GM12878 (cell line): ENCODE measurements around the gene KLHL2. TPM values are rescaled to one million over a fixed set of nuclear protein-coding genes. Genes with fewer than 3 reads are reported as not detected.

Experiments used
- ATAC-seq: fragments of 200-7000 bp; cut with Tn5 transposase; 3 replicates; pipeline ENCODE4 v1.9.1; 2020; ENCODE audit warnings: mild to moderate bottlenecking, moderate library complexity
- BruUV-seq: library from RNA; stranded (reverse); fragments of 400-500 nt; replicated peaks from 2 replicates; lab custom pipeline; 2021; lab: Mats Ljungman, UMichigan
- CTCF ChIA-PET: fragments of 300-600 bp; sonication (Branson Sonifier 250); formaldehyde crosslinking; extraction: SDS; loops from one replicate; lab custom pipeline; 2021; ENCODE audit warnings: inconsistent platforms; lab: Yijun Ruan, JAX
- POLR2A ChIA-PET: fragments of 350-600 bp; formaldehyde crosslinking; extraction: SDS; loops from one replicate; lab custom pipeline; 2021; ENCODE audit warnings: inconsistent platforms; lab: Charles Lee
- RAD21 ChIA-PET: fragments of 300-600 bp; sonication (Branson Sonifier 250); formaldehyde crosslinking; loops from one replicate; lab custom pipeline; 2023; ENCODE audit warnings: antibody characterized with exemption; ENCODE audit not compliant: unreplicated experiment; lab: Charles Lee
- SMC1A ChIA-PET: fragments of 300-600 bp; sonication (Branson Sonifier 250); formaldehyde crosslinking; loops from one replicate; lab custom pipeline; 2023; ENCODE audit not compliant: unreplicated experiment, uncharacterized antibody; lab: Charles Lee
- DNase-seq: peaks from one replicate; pipeline ENCODE4 v3.0.0-alpha.2; 2011; ENCODE audit warnings: low read depth, low spot score
- FAIRE-seq: peaks from 3 replicates; lab custom pipeline; 2011; peaks lifted over from hg19 to GRCh38; lab: Jason Lieb, UNC
- H2AFZ ChIP-seq: 2 replicates; pipeline ENCODE4 v1.6.0; 2011; ENCODE audit warnings: low read depth, low read length, control low read depth; ENCODE audit not compliant: control insufficient read depth
- H3K27ac ChIP-seq: 2 replicates; pipeline ENCODE4 v1.5.1; 2011; ENCODE audit warnings: control low read depth; ENCODE audit not compliant: control insufficient read depth, insufficient read depth
- H3K27me3 ChIP-seq, 2 experiments: replicated peaks in 1 of 2; 2 replicates each; pipeline versions ENCODE4 v1.6.0 to v1.6.1; 2011; ENCODE audit warnings: low read length in 1 of 2; ENCODE audit not compliant: control insufficient read depth in 2 of 2, insufficient read depth in 2 of 2
- H3K36me3 ChIP-seq, 2 experiments: 2 replicates each; pipeline ENCODE4 v1.5.1; 2011; ENCODE audit warnings: low read length in 1 of 2; ENCODE audit not compliant: control insufficient read depth in 2 of 2, insufficient read depth in 2 of 2
- H3K4me1 ChIP-seq: 2 replicates; pipeline ENCODE4 v1.6.1; 2011; ENCODE audit warnings: mild to moderate bottlenecking, low read length, moderate library complexity, mixed read lengths; ENCODE audit not compliant: control insufficient read depth, insufficient read depth
- H3K4me2 ChIP-seq: 2 replicates; pipeline ENCODE4 v1.6.0; 2011; ENCODE audit warnings: control low read depth; ENCODE audit not compliant: control insufficient read depth, insufficient read depth
- H3K4me3 ChIP-seq: fragments of 200-600 bp; sonication (generic); 2 replicates; pipeline ENCODE4 v1.5.1; 2016
- H3K79me2 ChIP-seq: 2 replicates; pipeline ENCODE4 v1.6.0; 2011; ENCODE audit warnings: low read length; ENCODE audit not compliant: control insufficient read depth, insufficient read depth
- H3K9ac ChIP-seq: 2 replicates; pipeline ENCODE4 v1.8.0; 2011; ENCODE audit warnings: low read length, control low read depth, mixed read lengths; ENCODE audit not compliant: control insufficient read depth, insufficient read depth
- H3K9me3 ChIP-seq: replicated peaks from 3 replicates; pipeline ENCODE4 v1.5.1; 2011; ENCODE audit warnings: mild to moderate bottlenecking, low read length; ENCODE audit not compliant: control insufficient read depth, insufficient read depth
- H4K20me1 ChIP-seq: 2 replicates; pipeline ENCODE4 v1.6.0; 2011; ENCODE audit not compliant: control insufficient read depth, insufficient read depth
- ASH2L ChIP-seq: fragments of 300-600, 200-600 bp; sonication (generic); IDR thresholded peaks from 2 replicates; pipeline ENCODE4 v1.6.1; 2017; ENCODE audit warnings: low read depth, mild to moderate bottlenecking, borderline replicate concordance
- ATF7 ChIP-seq: fragments of 450-650 bp; IDR thresholded peaks from 2 replicates; pipeline ENCODE4 v1.6.1; 2016; ENCODE audit warnings: low read depth, mild to moderate bottlenecking
- BMI1 ChIP-seq: fragments of 450-650 bp; IDR thresholded peaks from 2 replicates; pipeline ENCODE4 v1.6.1; 2016; ENCODE audit warnings: mild to moderate bottlenecking, moderate library complexity, borderline replicate concordance
- CHD4 ChIP-seq: fragments of 200-600 bp; sonication (generic); IDR thresholded peaks from 2 replicates; pipeline ENCODE4 v1.6.1; 2016; ENCODE audit warnings: mild to moderate bottlenecking
- NFIC ChIP-seq: IDR thresholded peaks from 2 replicates; pipeline ENCODE4 v1.6.1; 2012; ENCODE audit warnings: low read depth, mild to moderate bottlenecking, inconsistent platforms, low read length, moderate library complexity
- NFYA ChIP-seq: IDR thresholded peaks from 2 replicates; pipeline ENCODE4 v1.6.1; 2011; ENCODE audit warnings: low read depth, mild to moderate bottlenecking, low read length, improper control_type of control experiment, borderline replicate concordance
- RBBP5 ChIP-seq: fragments of 200-600 bp; sonication (generic); conservative IDR thresholded peaks from 2 replicates; pipeline ENCODE4 v1.6.1; 2016
- RELB ChIP-seq: fragments of 450-650 bp; IDR thresholded peaks from 2 replicates; pipeline ENCODE4 v1.6.1; 2017; ENCODE audit warnings: low read depth, mild to moderate bottlenecking, moderate library complexity
- SMAD5 ChIP-seq: IDR thresholded peaks from 2 replicates; pipeline ENCODE4 v1.6.1; 2016; ENCODE audit warnings: antibody characterized with exemption, low read depth
- SRF ChIP-seq, 2 experiments: IDR thresholded peaks; 2 replicates each; pipeline ENCODE4 v1.6.1; 2011; ENCODE audit warnings: low read depth in 2 of 2, low read length in 2 of 2, mild to moderate bottlenecking in 1 of 2, moderate library complexity in 1 of 2
- SUZ12 ChIP-seq: fragments of 200-600 bp; sonication (generic); IDR thresholded peaks from one replicate; pipeline ENCODE4 v1.6.1; 2018; ENCODE audit warnings: antibody characterized with exemption, mild to moderate bottlenecking; ENCODE audit not compliant: unreplicated experiment
- YY1 ChIP-seq: IDR thresholded peaks from 2 replicates; pipeline ENCODE4 v1.6.1; 2011; ENCODE audit warnings: low read depth, mild to moderate bottlenecking, low read length
- WGBS: methylation state at CpG from one replicate; pipeline ENCODE4 v1.1.6; 2016; ENCODE audit warnings: low lambda C conversion rate; ENCODE audit not compliant: insufficient replicate concordance, insufficient coverage; ENCODE audit errors: missing lambda C conversion rate; 5-methylcytosine and 5-hydroxymethylcytosine counted together
- in situ Hi-C: fragments of 300-500 bp; cut with MboI; formaldehyde crosslinking; loops from 9 replicates; pipeline ENCODE4 v1.14.3; 2018; ENCODE audit warnings: mixed read lengths
- intact Hi-C: fragments of 100-400 bp; cut with micrococcal nuclease; formaldehyde crosslinking; loops from one replicate; pipeline ENCODE4 v1.14.2; 2022; ENCODE audit not compliant: unreplicated experiment
- polyA plus RNA-seq, 11 experiments: library from polyadenylated mRNA; depleted of rRNA in 4 of 11; unstranded in 6 of 11; stranded (reverse) in 5 of 11; fragments of >200 nt; fragmentation: Nextera tagmentation in 4 of 11; fragmentation: Illumina TruSeq in 1 of 11; extraction: Ambion mirVana in 4 of 11; extraction: Trizol in 1 of 11; gene quantifications; 1 replicate in 1 of 11; 2 replicates in 10 of 11; pipeline versions ENCODE4 v1.2.1 to v1.2.3, GENCODE V29; 2011 to 2016; ENCODE audit warnings: inconsistent platforms in 2 of 11, missing spikeins in 2 of 11, low read depth in 1 of 11
- total RNA-seq, 4 experiments: library from RNA; depleted of rRNA in 3 of 4; stranded (reverse); fragments of >200 nt in 3 of 4; fragmentation: Illumina TruSeq in 1 of 4; extraction: Trizol in 1 of 4; gene quantifications; 2 replicates each; pipeline versions ENCODE4 v1.2.1 to v1.2.3, GENCODE V29; 2013 to 2021
- TF ChIP-seq, protein P1 (sequence below): fragments of 450-650 bp; formaldehyde crosslinking; IDR thresholded peaks from 2 replicates; pipeline ENCODE4 v1.5.0; 2022; ENCODE audit warnings: mild to moderate bottlenecking, missing genetic modification characterization

KLHL2 gene
- total and polyA plus RNA-seq, 10 of the 15 experiments (the other 5 are each of a cell fraction or from before 2014, with no cell fraction given): 4.8 to 22.8 (median 12.9) TPM

- Histone ChIP-seq H3K4me2 (no peak overlapping the region), H3K4me3 (no peak overlapping the region), H4K20me1 (no peaks in the 10 kb centered on the region), H3K79me2 (no peaks in the 10 kb centered on the region), H3K4me1 (no peaks in the 10 kb centered on the region), H2AFZ (no peak overlapping the region), H3K27me3 (peaks cover 2 to 9% of the 10 kb centered on the region in 2 experiments; a peak in 2 of 4 replicates), H3K9ac (no peak overlapping the region), H3K27ac (no peak overlapping the region), H3K36me3 (no peaks in the 10 kb centered on the region), H3K9me3 (no peaks in the 10 kb centered on the region)
- no peak for ATAC-seq
- in situ Hi-C loops (no loop called here), intact Hi-C loops (no loop called here)
- ChIA-PET CTCF (no interaction called here), POLR2A (no interaction called here), SMC1A (no interaction called here), RAD21 (no interaction called here)
- no peak for FAIRE-seq
- no peak for TF ChIP-seq ATF7
- TF ChIP-seq SMAD5: no peak
- no peak for TF ChIP-seq BMI1
- no peak for TF ChIP-seq YY1
- TF ChIP-seq RBBP5: no peak
- BruUV-seq: no TSS peak
- 38% methylated on average over 2 of the region's 2 CpGs for WGBS
- DNase-seq: no peak
Observed at GRCh38 chr4:165361810-165362209, 154.4 kb downstream of the KLHL2 start.

- no peaks in the 10 kb centered on the region for H4K20me1 ChIP-seq
- no peak overlapping the region for H3K27ac ChIP-seq
- no peak overlapping the region for H2AFZ ChIP-seq
- no TSS peak for BruUV-seq
- POLR2A ChIA-PET: no interaction called here
- H3K4me2 ChIP-seq: no peak overlapping the region
- intact Hi-C loops: no loop called here
- no peaks in the 10 kb centered on the region for H3K9me3 ChIP-seq
- CTCF ChIA-PET: no interaction called here
- no peak overlapping the region for H3K4me3 ChIP-seq
- H3K36me3 ChIP-seq: no peaks in the 10 kb centered on the region
- RAD21 ChIA-PET: interaction anchor here (1.3 kb wide), 1 partner anchor 15 kb away, joined by 4 read pairs; no protein-coding TSS in a partner anchor
- peaks cover 0 to 3% of the 10 kb centered on the region in 2 experiments; a peak in 1 of 4 replicates for H3K27me3 ChIP-seq
- DNase-seq (no peak), ATAC-seq (no peak), FAIRE-seq (no peak)
- H3K79me2 ChIP-seq: no peaks in the 10 kb centered on the region
- in situ Hi-C loops: no loop called here
- no peaks in the 10 kb centered on the region for H3K4me1 ChIP-seq
- SMC1A ChIA-PET: interaction anchor here (0.6 to 1.8 kb wide), 2 partner anchors 117 to 234 kb away, joined by 3 to 4 read pairs; no protein-coding TSS in a partner anchor
- 85% methylated on average over 2 of the region's 2 CpGs for WGBS
- H3K9ac ChIP-seq: no peak overlapping the region
- TF ChIP-seq SUZ12: no peak
- TF ChIP-seq ASH2L: no peak
- TF ChIP-seq SRF (IDR thresholded peaks at IDR 0.05; ENCODE audit: low read depth in 2 of 2, low read length in 2 of 2): no peak
- TF ChIP-seq CHD4: no peak
- TF ChIP-seq, protein P1, sequence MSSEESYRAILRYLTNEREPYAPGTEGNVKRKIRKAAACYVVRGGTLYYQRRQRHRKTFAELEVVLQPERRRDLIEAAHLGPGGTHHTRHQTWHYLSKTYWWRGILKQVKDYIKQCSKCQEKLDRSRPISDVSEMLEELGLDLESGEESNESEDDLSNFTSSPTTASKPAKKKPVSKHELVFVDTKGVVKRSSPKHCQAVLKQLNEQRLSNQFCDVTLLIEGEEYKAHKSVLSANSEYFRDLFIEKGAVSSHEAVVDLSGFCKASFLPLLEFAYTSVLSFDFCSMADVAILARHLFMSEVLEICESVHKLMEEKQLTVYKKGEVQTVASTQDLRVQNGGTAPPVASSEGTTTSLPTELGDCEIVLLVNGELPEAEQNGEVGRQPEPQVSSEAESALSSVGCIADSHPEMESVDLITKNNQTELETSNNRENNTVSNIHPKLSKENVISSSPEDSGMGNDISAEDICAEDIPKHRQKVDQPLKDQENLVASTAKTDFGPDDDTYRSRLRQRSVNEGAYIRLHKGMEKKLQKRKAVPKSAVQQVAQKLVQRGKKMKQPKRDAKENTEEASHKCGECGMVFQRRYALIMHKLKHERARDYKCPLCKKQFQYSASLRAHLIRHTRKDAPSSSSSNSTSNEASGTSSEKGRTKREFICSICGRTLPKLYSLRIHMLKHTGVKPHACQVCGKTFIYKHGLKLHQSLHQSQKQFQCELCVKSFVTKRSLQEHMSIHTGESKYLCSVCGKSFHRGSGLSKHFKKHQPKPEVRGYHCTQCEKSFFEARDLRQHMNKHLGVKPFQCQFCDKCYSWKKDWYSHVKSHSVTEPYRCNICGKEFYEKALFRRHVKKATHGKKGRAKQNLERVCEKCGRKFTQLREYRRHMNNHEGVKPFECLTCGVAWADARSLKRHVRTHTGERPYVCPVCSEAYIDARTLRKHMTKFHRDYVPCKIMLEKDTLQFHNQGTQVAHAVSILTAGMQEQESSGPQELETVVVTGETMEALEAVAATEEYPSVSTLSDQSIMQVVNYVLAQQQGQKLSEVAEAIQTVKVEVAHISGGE (CRISPR knock-in tag): no peak
- TF ChIP-seq NFIC: no peak
- no peak for TF ChIP-seq NFYA
- TF ChIP-seq RELB: no peak
Observed at GRCh38 chr4:165364452-165365080, 157.2 kb downstream of the KLHL2 start.
